Caco-2 (cell line): Measurements from ENCODE around the gene TEC. TPM values are rescaled to one million over a fixed set of nuclear protein-coding genes. Genes with fewer than 3 reads are reported as not detected.

Source experiments
- BruUV-seq: library from RNA; stranded (reverse); fragments of 400-500 nt; replicated peaks from 2 replicates; lab custom pipeline; 2021; lab: Mats Ljungman, UMichigan
- CTCF ChIA-PET: fragments of 300-600 bp; sonication (Branson Sonifier 250); formaldehyde crosslinking; loops from one replicate; lab custom pipeline; 2022; ENCODE audit warnings: antibody characterized with exemption; lab: Charles Lee
- POLR2A ChIA-PET: fragments of 300-600 bp; sonication (Branson Sonifier 250); formaldehyde crosslinking; loops from one replicate; lab custom pipeline; 2022; ENCODE audit warnings: antibody characterized with exemption; lab: Charles Lee
- DNase-seq, 2 experiments: peaks; one replicate each; pipeline versions ENCODE4 v3.0.0 to v3.0.0-alpha.2; 2020 to 2022
- H3K27me3 ChIP-seq: replicated peaks from 2 replicates; pipeline ENCODE4 v1.6.0; 2011; ENCODE audit warnings: low read length; ENCODE audit not compliant: control insufficient read depth, insufficient read depth
- H3K36me3 ChIP-seq: 2 replicates; pipeline ENCODE4 v1.5.1; 2011; ENCODE audit warnings: low read length; ENCODE audit not compliant: control insufficient read depth, insufficient read depth
- H3K4me1 ChIP-seq: fragments of 250-450 bp; sonication (Bioruptor Pico); 2 replicates; pipeline ENCODE4 v1.5.1; 2020; ENCODE audit warnings: mild to moderate bottlenecking
- H3K4me3 ChIP-seq: 2 replicates; pipeline ENCODE4 v1.5.1; 2011; ENCODE audit warnings: low read depth, mild to moderate bottlenecking, control low read depth, low read length
- H3K9me3 ChIP-seq: fragments of 250-450 bp; sonication (Bioruptor Pico); 2 replicates; pipeline ENCODE4 v1.5.1; 2020; ENCODE audit warnings: mild to moderate bottlenecking, moderate library complexity
- H3K27ac Mint-ChIP-seq: one replicate; pipeline ENCODE4 v1.8.0; 2022; ENCODE audit warnings: mixed read lengths; ENCODE audit not compliant: unreplicated experiment
- H3K27me3 Mint-ChIP-seq: one replicate; pipeline ENCODE4 v1.8.0; 2022; ENCODE audit warnings: mixed read lengths; ENCODE audit not compliant: insufficient read depth, unreplicated experiment
- H3K36me3 Mint-ChIP-seq: one replicate; pipeline ENCODE4 v1.8.0; 2022; ENCODE audit warnings: mild to moderate bottlenecking, mixed read lengths; ENCODE audit not compliant: insufficient read depth, unreplicated experiment
- H3K4me1 Mint-ChIP-seq: one replicate; pipeline ENCODE4 v1.8.0; 2022; ENCODE audit warnings: low read depth, mixed read lengths; ENCODE audit not compliant: unreplicated experiment
- H3K4me3 Mint-ChIP-seq: one replicate; pipeline ENCODE4 v1.8.0; 2022; ENCODE audit warnings: mild to moderate bottlenecking, moderate library complexity, mixed read lengths; ENCODE audit not compliant: unreplicated experiment
- H3K9me3 Mint-ChIP-seq: one replicate; pipeline ENCODE4 v1.8.0; 2022; ENCODE audit warnings: mixed read lengths; ENCODE audit not compliant: unreplicated experiment
- intact Hi-C: fragments of 100-400 bp; cut with micrococcal nuclease; formaldehyde crosslinking; loops from one replicate; pipeline ENCODE4 v1.10.0; 2022; ENCODE audit not compliant: unreplicated experiment
- total RNA-seq: library from RNA; stranded (reverse); gene quantifications from 2 replicates; pipeline ENCODE4 v1.2.3, GENCODE V29; 2022
- TF ChIP-seq, protein P1 (sequence below), 2 experiments: fragments of 200-600 bp in 1 of 2; IDR thresholded peaks; 1 replicate in 1 of 2; 2 replicates in 1 of 2; pipeline versions ENCODE4 v1.5.1 to v1.8.0; 2011 to 2022; ENCODE audit warnings: antibody characterized with exemption in 1 of 2, control low read depth in 1 of 2, inconsistent platforms in 1 of 2, low read depth in 1 of 2, low read length in 1 of 2, mild to moderate bottlenecking in 1 of 2, moderate library complexity in 1 of 2; ENCODE audit not compliant: insufficient read depth in 1 of 2, severe bottlenecking in 1 of 2, unreplicated experiment in 1 of 2

Gene TEC
- total RNA-seq, 1 experiment from 2014 or later, result 2.0 TPM

DNA sequence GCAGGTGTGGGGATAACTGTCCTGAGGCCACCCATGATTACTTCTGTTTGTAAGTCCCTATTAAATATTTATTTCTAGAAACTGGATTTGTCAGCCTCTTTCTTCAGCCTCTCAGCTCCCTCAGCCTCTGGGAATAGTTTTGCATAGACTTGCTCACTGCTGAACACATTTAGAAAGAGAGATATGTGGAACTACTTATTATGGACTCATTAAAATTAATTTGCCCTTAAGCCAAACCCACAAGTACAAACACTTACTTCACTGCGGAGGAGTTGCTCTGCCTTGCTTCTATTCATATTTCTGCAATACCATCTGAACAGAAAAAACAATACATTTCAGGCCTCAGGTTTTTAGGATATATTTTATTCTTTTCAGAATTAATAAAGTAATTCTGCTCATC lies 113.2 kb downstream of the TEC start:
- Mint-ChIP-seq H3K36me3 (peaks cover 5% of the 10 kb centered on the region), H3K9me3 (peaks cover 9% of the 10 kb centered on the region), H3K4me1 (no peaks in the 10 kb centered on the region), H3K27ac (no peak overlapping the region), H3K27me3 (no peaks in the 10 kb centered on the region), H3K4me3 (no peak overlapping the region)
- DNase-seq, result no peak
- POLR2A ChIA-PET, result no interaction called here
- CTCF ChIA-PET, result interaction anchor here (0.5 kb wide), 1 partner anchor 25 kb away, joined by 4 read pairs; no protein-coding TSS in a partner anchor
- intact Hi-C loops, result no loop called here
- peaks cover 13% of the 10 kb centered on the region for H3K9me3 ChIP-seq
- H3K36me3 ChIP-seq, result no peaks in the 10 kb centered on the region
- no TSS peak for BruUV-seq
- TF ChIP-seq, protein P1, sequence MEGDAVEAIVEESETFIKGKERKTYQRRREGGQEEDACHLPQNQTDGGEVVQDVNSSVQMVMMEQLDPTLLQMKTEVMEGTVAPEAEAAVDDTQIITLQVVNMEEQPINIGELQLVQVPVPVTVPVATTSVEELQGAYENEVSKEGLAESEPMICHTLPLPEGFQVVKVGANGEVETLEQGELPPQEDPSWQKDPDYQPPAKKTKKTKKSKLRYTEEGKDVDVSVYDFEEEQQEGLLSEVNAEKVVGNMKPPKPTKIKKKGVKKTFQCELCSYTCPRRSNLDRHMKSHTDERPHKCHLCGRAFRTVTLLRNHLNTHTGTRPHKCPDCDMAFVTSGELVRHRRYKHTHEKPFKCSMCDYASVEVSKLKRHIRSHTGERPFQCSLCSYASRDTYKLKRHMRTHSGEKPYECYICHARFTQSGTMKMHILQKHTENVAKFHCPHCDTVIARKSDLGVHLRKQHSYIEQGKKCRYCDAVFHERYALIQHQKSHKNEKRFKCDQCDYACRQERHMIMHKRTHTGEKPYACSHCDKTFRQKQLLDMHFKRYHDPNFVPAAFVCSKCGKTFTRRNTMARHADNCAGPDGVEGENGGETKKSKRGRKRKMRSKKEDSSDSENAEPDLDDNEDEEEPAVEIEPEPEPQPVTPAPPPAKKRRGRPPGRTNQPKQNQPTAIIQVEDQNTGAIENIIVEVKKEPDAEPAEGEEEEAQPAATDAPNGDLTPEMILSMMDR (IDR thresholded peaks at IDR 0.05; ENCODE audit: insufficient read depth in 1 of 2, low read depth in 1 of 2, low read length in 1 of 2, severe bottlenecking in 1 of 2, unreplicated experiment in 1 of 2), result no peak
- H3K4me1 ChIP-seq, result no peaks in the 10 kb centered on the region
- H3K4me3 ChIP-seq, result no peak overlapping the region
- no peaks in the 10 kb centered on the region for H3K27me3 ChIP-seq

DNA sequence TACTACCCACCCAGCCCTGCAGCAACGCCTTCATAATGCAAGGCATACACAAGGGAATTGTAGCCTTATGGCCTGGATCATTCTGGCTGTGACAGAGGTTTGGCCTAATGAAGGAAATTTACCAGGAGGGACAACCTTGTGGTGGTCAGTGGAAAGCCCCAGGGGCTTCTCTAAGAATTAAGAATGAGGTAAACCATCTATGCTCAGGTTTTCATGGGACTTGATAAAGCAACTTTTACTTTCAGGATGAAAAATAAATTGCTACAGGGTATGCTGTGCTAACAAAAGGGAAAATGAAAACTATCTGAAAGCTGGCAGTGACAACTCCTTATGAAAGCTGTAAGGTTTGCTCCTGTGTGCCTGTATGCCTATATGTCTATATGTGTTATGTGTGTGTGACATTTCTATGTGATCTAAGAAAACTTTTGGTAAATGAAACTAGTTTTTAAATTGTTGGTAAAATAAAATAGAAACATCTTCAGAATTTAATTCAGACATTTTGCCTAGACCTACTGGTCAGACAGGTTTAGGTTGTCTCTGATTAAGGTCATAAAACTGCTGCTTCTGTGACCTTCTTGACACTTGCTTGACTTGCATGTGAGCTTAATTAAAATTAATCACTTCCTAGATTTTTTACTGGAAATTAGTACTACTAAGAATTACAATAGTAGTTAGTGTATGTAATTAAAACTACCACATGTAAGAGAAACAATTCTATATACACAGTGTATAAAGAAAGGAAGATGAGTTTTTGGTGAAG lies 115.7 kb downstream of the TEC start:
- intact Hi-C loops, result no loop called here
- no peak for DNase-seq
- peaks cover 9% of the 10 kb centered on the region for H3K9me3 Mint-ChIP-seq
- Histone ChIP-seq H3K4me3 (no peak overlapping the region), H3K36me3 (no peaks in the 10 kb centered on the region), H3K4me1 (no peaks in the 10 kb centered on the region), H3K9me3 (peaks cover 13% of the 10 kb centered on the region), H3K27me3 (no peaks in the 10 kb centered on the region)
- H3K36me3 Mint-ChIP-seq, result peaks cover 2% of the 10 kb centered on the region
- BruUV-seq, result no TSS peak
- H3K27me3 Mint-ChIP-seq, result no peaks in the 10 kb centered on the region
- no peaks in the 10 kb centered on the region for H3K4me1 Mint-ChIP-seq
- no peak overlapping the region for H3K27ac Mint-ChIP-seq
- TF ChIP-seq, protein P1 (IDR thresholded peaks at IDR 0.05; ENCODE audit: insufficient read depth in 1 of 2, low read depth in 1 of 2, low read length in 1 of 2, severe bottlenecking in 1 of 2, unreplicated experiment in 1 of 2), result no peak
- CTCF ChIA-PET, result no interaction called here
- POLR2A ChIA-PET, result no interaction called here
- no peak overlapping the region for H3K4me3 Mint-ChIP-seq

DNA sequence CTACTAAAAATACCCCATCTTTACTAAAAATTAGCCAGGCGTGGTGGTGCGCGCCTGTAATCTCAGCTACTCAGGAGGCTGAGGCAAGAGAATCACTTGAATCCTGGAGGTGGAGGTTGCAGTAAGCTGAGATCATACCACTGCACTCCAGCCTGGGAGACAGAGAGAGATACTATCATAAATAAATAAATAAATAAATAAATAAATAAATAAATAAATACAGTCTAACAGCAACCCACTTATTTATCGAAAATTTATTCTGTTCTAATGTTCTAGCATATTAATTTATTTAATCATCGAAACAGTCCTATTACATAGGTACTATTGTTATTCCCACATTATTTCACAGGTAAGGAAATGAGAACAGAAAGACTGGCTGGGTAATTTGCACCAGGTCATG lies 117.4 kb downstream of the TEC start:
- intact Hi-C loops, result no loop called here
- TF ChIP-seq, protein P1 (IDR thresholded peaks at IDR 0.05; ENCODE audit: insufficient read depth in 1 of 2, low read depth in 1 of 2, low read length in 1 of 2, severe bottlenecking in 1 of 2, unreplicated experiment in 1 of 2), result no peak
- no peaks in the 10 kb centered on the region for H3K27me3 Mint-ChIP-seq
- BruUV-seq, result no TSS peak
- no peaks in the 10 kb centered on the region for H3K36me3 ChIP-seq
- H3K4me3 Mint-ChIP-seq, result no peak overlapping the region
- ChIA-PET POLR2A (no interaction called here), CTCF (no interaction called here)
- no peaks in the 10 kb centered on the region for H3K4me1 Mint-ChIP-seq
- H3K9me3 ChIP-seq, result peaks cover 13% of the 10 kb centered on the region
- H3K36me3 Mint-ChIP-seq, result no peaks in the 10 kb centered on the region
- no peak overlapping the region for H3K27ac Mint-ChIP-seq
- no peak for DNase-seq
- H3K9me3 Mint-ChIP-seq, result peaks cover 9% of the 10 kb centered on the region
- no peaks in the 10 kb centered on the region for H3K4me1 ChIP-seq
- H3K4me3 ChIP-seq, result no peak overlapping the region
- no peaks in the 10 kb centered on the region for H3K27me3 ChIP-seq
